BLaER1 treated with 17β-estradiol and CSF1 and Interleukin-3, amounts not matched to agents 10 nM and 100 nM (cell line): ENCODE measurements around the gene RERE.

Source experiments
- H3K27ac ChIP-seq, 11 experiments: shearing (Covaris generic); formaldehyde crosslinking; 2 replicates each; pipeline ENCODE4 v1.8.1; 2022
- H3K27me3 ChIP-seq, 11 experiments: shearing (Covaris generic); formaldehyde crosslinking; 2 replicates each; pipeline ENCODE4 v1.8.1; 2022
- H3K36me3 ChIP-seq, 11 experiments: shearing (Covaris generic); formaldehyde crosslinking; 2 replicates each; pipeline ENCODE4 v1.8.1; 2022
- H3K4me1 ChIP-seq, 10 experiments: shearing (Covaris generic); formaldehyde crosslinking; 2 replicates each; pipeline ENCODE4 v1.8.1; 2022
- H3K4me2 ChIP-seq, 11 experiments: shearing (Covaris generic); formaldehyde crosslinking; 2 replicates each; pipeline ENCODE4 v1.8.1; 2022
- H3K4me3 ChIP-seq, 10 experiments: shearing (Covaris generic); formaldehyde crosslinking; 2 replicates each; pipeline ENCODE4 v1.8.1; 2022
- H3K9ac ChIP-seq, 11 experiments: shearing (Covaris generic); formaldehyde crosslinking; 2 replicates each; pipeline ENCODE4 v1.8.1; 2022
- H3K9me3 ChIP-seq, 11 experiments: shearing (Covaris generic); formaldehyde crosslinking; replicated peaks in 1 of 11; 2 replicates each; pipeline ENCODE4 v1.8.1; 2022
- H4K20me1 ChIP-seq, 11 experiments: shearing (Covaris generic); formaldehyde crosslinking; 2 replicates each; pipeline ENCODE4 v1.8.1; 2022
- Cebpa-rat ChIP-seq, 11 experiments: shearing (Covaris generic); IDR thresholded peaks; 2 replicates each; pipeline ENCODE4 v1.8.1; 2022

RERE gene

DNA sequence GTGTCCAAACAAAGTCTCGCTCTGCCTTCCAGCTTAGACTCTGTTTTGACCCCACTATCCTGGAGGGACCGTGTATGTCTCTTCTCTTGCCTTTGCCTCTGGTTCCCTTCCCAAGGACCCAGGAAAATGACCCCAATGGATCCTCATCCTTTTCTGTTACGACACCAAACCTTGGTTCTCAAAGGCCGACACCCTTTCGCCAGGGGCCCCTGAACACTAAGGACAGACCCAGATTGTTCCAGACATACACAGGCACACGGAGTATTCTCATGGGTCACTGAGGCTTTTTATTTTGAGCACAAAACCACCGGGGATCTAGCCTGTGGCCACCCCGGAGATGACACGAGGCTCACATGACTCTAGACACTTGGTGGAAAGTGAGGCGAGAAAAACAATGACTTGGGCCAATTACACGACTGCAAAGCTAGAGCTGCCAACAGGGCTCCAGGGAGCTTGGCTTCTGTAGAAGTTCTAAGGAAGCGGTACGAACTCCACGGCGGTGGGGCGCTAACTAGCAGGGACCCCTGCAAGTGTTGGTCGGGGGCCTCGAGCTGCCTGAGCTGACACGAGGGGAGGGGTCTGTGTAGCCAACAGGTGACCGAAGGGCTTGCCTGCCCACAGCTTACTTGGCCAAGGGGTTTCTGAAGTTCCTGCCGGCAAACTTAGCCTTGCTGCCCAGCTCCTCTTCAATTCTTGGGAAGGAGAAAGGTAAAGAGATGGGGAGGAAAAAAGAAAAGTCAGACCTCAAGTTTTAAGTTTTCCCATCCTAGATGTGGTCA is 43.5 kb upstream of the RERE start:
- peak overlapping the region; percentile 63 to 87 (median 81) for H3K4me2 ChIP-seq
- H3K9ac ChIP-seq: peak overlapping the region; percentile 12 to 52 (median 42); a peak in 18 of 22 replicates
- H3K27ac ChIP-seq: peak overlapping the region; percentile 22 to 66 (median 48); a peak in 20 of 22 replicates
- no peak for TF ChIP-seq Cebpa-rat (IDR thresholded peaks at IDR 0.05)
- peaks cover 0 to 11% (median 6%) of the 10 kb centered on the region in 11 experiments; a peak in 9 of 22 replicates for H3K9me3 ChIP-seq
- peaks cover 92 to 100% (median 95%) of the 10 kb centered on the region in 10 experiments for H3K4me1 ChIP-seq
- peaks cover 89 to 97% (median 93%) of the 10 kb centered on the region in 11 experiments for H3K36me3 ChIP-seq
- H3K27me3 ChIP-seq: no peaks in the 10 kb centered on the region
- H4K20me1 ChIP-seq: peaks cover 89 to 100% (median 93%) of the 10 kb centered on the region in 11 experiments
- peak overlapping the region in 2 of 10 experiments; percentile 5 to 25; a peak in 3 of 20 replicates for H3K4me3 ChIP-seq

DNA sequence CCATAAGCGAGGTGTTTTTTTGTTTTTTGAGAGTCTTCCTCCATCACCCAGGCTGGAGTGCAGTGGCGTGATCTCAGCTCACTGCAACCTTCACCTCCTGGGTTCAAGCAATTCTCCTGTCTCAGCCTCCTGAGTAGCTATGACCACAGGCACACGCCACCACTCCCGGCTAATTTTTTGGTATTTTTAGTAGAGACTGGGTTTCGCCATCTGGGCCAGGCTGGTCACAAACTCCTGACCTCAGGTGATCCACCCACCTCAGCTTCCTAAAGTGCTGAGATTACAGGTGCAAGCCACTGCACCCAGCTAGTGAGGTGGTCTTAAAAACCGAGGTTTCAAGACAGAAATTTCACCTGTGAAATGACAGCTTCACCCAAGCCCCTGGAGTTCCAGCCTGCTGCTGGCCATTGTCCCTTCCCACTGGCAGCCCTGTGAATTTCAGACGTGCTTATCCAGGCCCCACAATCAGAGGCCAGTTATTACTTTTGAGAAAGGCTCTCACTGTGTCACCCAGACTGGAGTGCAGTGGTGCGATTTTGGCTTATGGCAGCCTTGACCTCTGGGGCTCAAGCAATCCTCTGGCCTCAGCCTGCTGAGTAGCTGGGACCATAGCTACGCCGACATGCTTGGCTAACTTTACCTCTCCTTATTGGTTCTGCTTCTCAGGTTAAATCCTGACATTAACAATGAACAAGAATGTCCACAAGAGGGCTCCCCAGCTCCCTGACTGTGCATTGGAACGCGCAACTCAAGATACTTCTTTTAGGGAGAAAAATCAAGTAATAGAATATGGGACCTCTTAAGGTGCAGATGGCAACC is 41.7 kb upstream of the RERE start:
- Histone ChIP-seq H3K4me1 (peaks cover 74 to 95% (median 78%) of the 10 kb centered on the region in 10 experiments), H4K20me1 (peaks cover 71 to 100% (median 77%) of the 10 kb centered on the region in 11 experiments), H3K4me2 (peak overlapping the region; percentile 68 to 87 (median 81)), H3K9me3 (peaks cover 0 to 11% (median 6%) of the 10 kb centered on the region in 11 experiments; a peak in 9 of 22 replicates), H3K36me3 (peaks cover 76 to 88% (median 85%) of the 10 kb centered on the region in 11 experiments), H3K27me3 (no peaks in the 10 kb centered on the region), H3K27ac (peak overlapping the region in 10 of 11 experiments; percentile 9 to 75 (median 63); a peak in 16 of 22 replicates), H3K4me3 (no peak overlapping the region; a peak in 2 of 20 replicates), H3K9ac (peak overlapping the region in 6 of 11 experiments; percentile 2 to 62 (median 42); a peak in 5 of 22 replicates)
- no peak for TF ChIP-seq Cebpa-rat (IDR thresholded peaks at IDR 0.05)

DNA sequence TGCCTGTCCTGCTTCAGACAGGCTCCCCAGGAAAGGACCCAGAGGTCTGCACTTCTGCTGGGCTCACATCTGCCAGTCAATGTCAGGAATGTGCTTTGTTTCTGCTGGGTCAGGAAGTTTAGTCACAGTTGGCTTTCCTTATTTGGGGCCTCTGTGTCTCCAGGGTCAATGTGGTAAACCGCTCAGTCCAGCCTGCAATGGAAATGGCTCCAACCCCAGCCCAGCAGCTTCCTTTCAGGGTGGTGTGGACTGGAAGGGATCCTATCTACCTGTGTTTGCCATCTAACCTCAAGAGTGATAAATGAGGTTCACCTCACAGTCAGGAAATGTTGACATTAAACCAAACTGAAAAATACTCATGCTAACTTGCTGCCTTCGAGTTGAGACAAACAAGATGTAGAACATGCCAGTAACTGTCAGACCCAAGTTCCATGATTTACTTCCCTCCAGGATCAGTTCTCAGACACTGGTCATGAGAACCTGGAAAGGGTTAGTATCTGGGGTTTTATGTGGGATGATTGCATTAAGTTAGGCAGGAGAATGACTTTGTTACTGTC is 40.8 kb upstream of the RERE start:
- Histone ChIP-seq H3K4me2 (peak overlapping the region; percentile 68 to 87 (median 81)), H3K36me3 (peaks cover 68 to 84% (median 79%) of the 10 kb centered on the region in 11 experiments), H3K27me3 (no peaks in the 10 kb centered on the region), H3K27ac (peak overlapping the region in 9 of 11 experiments; percentile 33 to 75 (median 64); a peak in 17 of 22 replicates), H3K4me3 (no peak overlapping the region), H3K9ac (peak overlapping the region in 9 of 11 experiments; percentile 15 to 63 (median 48); a peak in 13 of 22 replicates), H3K9me3 (peaks cover 0 to 11% (median 6%) of the 10 kb centered on the region in 11 experiments; a peak in 9 of 22 replicates), H3K4me1 (peaks cover 65 to 85% (median 69%) of the 10 kb centered on the region in 10 experiments), H4K20me1 (peaks cover 61 to 96% (median 68%) of the 10 kb centered on the region in 11 experiments)
- 0 out of 22 replicates have a peak, but pooled peaks of 1 of the 11 experiments have one; percentile 15 for TF ChIP-seq Cebpa-rat (IDR thresholded peaks at IDR 0.05)

- Histone ChIP-seq H3K4me3 (peak overlapping the region in 1 of 10 experiments; percentile 12; a peak in 1 of 20 replicates), H3K4me2 (peak overlapping the region in 10 of 11 experiments; percentile 68 to 87 (median 81); a peak in 20 of 22 replicates), H3K9ac (peak overlapping the region in 7 of 11 experiments; percentile 34 to 63 (median 61); a peak in 11 of 22 replicates), H3K36me3 (peaks cover 55 to 70% (median 65%) of the 10 kb centered on the region in 11 experiments), H3K4me1 (peaks cover 51 to 72% (median 56%) of the 10 kb centered on the region in 10 experiments), H3K27ac (peak overlapping the region in 9 of 11 experiments; percentile 33 to 75 (median 64); a peak in 14 of 22 replicates), H4K20me1 (peaks cover 48 to 86% (median 54%) of the 10 kb centered on the region in 11 experiments), H3K9me3 (peaks cover 0 to 11% (median 6%) of the 10 kb centered on the region in 11 experiments; a peak in 9 of 22 replicates), H3K27me3 (no peaks in the 10 kb centered on the region)
- TF ChIP-seq Cebpa-rat (IDR thresholded peaks at IDR 0.05): no peak
These were observed 39.4 kb upstream of the RERE start for GRCh38 chr1:8856689-8857412.

DNA sequence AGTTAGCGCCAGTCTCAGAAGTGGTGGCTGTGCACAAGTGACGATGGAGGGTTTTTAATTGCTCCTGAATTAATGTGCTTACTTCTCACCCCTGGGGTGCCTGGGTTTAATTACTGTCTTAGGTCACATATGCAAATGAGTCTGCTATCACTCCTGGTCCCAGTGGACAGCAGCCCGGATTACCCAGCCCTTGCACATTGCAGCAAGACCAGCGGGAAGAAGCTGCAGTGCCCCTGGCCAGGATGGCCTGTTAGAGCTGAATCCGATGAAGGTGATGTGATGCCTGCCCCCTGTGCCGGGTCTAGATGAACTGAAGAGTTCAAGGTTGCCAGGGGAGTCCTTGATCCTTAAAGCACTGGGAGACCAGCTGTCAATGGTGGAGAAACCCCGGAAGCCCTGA is 36.8 kb upstream of the RERE start:
- no peak overlapping the region for H3K4me2 ChIP-seq
- TF ChIP-seq Cebpa-rat (IDR thresholded peaks at IDR 0.05): no peak
- peaks cover 0 to 11% (median 6%) of the 10 kb centered on the region in 11 experiments; a peak in 9 of 22 replicates for H3K9me3 ChIP-seq
- H3K36me3 ChIP-seq: peaks cover 29 to 44% (median 39%) of the 10 kb centered on the region in 11 experiments
- peaks cover 22 to 65% (median 28%) of the 10 kb centered on the region in 11 experiments; a peak in 21 of 22 replicates for H4K20me1 ChIP-seq
- H3K4me3 ChIP-seq: no peak overlapping the region
- no peaks in the 10 kb centered on the region for H3K27me3 ChIP-seq
- H3K4me1 ChIP-seq: peaks cover 25 to 52% (median 35%) of the 10 kb centered on the region in 10 experiments
- H3K27ac ChIP-seq: no peak overlapping the region
- H3K9ac ChIP-seq: no peak overlapping the region

DNA sequence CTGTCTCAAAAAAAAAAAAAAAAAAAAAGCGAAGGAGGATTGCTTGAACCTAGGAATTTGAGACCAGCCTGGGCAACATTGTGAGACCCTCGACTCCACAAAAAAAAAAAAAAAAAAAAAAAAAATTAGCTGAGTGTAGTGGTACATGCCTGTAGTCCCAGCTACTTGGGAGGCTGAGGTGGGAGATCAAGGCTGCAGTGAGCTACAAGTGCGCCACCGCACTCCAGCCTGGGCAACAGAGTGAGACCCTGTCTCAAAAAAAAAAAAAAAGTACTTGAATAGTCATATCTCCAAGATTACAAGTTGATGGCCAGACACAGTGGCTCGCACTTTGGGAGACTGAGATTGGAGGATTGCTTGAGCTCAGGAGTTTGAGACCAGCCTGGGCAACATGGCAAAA is 33.6 kb upstream of the RERE start:
- H3K27me3 ChIP-seq: peaks cover 0 to 4% (median 0%) of the 10 kb centered on the region in 11 experiments; a peak in 1 of 22 replicates
- H3K9me3 ChIP-seq: peaks cover 0 to 3% (median 0%) of the 10 kb centered on the region in 11 experiments; a peak in 4 of 22 replicates
- no peak overlapping the region for H3K4me3 ChIP-seq
- H3K27ac ChIP-seq: no peak overlapping the region
- H3K4me2 ChIP-seq: no peak overlapping the region
- H4K20me1 ChIP-seq: peaks cover 0 to 40% (median 7%) of the 10 kb centered on the region in 11 experiments; a peak in 11 of 22 replicates
- H3K4me1 ChIP-seq: peaks cover 11 to 54% (median 35%) of the 10 kb centered on the region in 10 experiments
- H3K9ac ChIP-seq: no peak overlapping the region
- no peak for TF ChIP-seq Cebpa-rat (IDR thresholded peaks at IDR 0.05)
- H3K36me3 ChIP-seq: peaks cover 6 to 19% (median 13%) of the 10 kb centered on the region in 11 experiments; a peak in 18 of 22 replicates

DNA sequence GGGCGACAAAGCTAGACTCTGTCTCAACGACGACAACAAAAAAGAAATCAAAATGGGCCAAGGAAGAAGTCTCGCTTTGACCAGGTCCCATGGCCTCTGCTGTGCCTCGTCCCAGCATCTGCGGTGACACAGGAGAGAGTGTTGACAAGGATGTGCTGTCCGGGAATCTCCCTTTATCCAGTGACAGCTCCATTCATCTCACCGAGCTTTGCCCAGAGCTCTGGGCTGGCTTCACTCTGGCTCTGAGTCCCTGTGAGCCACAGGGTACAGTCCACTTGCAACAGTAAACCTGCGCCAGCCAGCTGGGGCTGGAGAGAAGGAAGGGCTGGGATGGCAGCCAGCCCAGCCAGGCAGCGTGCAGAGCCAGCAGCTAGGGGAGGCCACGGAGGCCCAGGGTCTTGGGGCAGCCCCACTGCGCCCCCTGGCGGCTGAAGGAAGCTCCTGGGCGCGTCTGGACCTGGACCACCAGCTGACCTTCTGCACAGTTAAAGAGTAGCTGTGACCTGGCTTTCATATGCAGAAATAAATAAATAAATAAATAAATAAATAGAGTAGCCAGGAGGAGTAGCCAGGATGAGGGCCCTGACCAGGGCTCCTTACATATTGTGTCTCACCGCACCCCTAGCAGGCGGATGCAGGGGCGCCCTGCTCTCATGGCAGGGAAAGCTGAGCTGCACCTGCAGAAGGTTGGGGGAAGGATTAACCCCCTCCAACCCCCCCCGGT is 31.4 kb upstream of the RERE start:
- H3K4me1 ChIP-seq: peaks cover 29 to 63% (median 56%) of the 10 kb centered on the region in 10 experiments
- H3K9me3 ChIP-seq: no peaks in the 10 kb centered on the region
- H3K4me2 ChIP-seq: peak overlapping the region; percentile 49 to 83 (median 66)
- peaks cover 0 to 10% (median 0%) of the 10 kb centered on the region in 11 experiments; a peak in 1 of 22 replicates for H3K27me3 ChIP-seq
- peak overlapping the region in 7 of 11 experiments; percentile 31 to 72 (median 47); a peak in 11 of 22 replicates for H3K27ac ChIP-seq
- H3K36me3 ChIP-seq: peaks cover 0 to 3% (median 0%) of the 10 kb centered on the region in 11 experiments; a peak in 3 of 22 replicates
- H3K9ac ChIP-seq: peak overlapping the region in 5 of 11 experiments; percentile 1 to 41 (median 13); a peak in 3 of 22 replicates
- no peak overlapping the region for H3K4me3 ChIP-seq
- no peak for TF ChIP-seq Cebpa-rat (IDR thresholded peaks at IDR 0.05)
- peaks cover 0 to 18% (median 6%) of the 10 kb centered on the region in 11 experiments; a peak in 10 of 22 replicates for H4K20me1 ChIP-seq
